Stimulated activated CD4-positive, alpha-beta T cell treated with anti-CD3 and anti-CD28 coated beads, Interleukin-15, amount 100 ng/mL, for 1 hour (primary cell): ENCODE data around the gene RAPGEF6.
"Not testable (repeated sequence)": the region's sequence is repeated elsewhere in the genome, so short reads cannot be mapped to it uniquely, and the experiment has no call there.

ENCODE experiments used
- DNase-seq, 2 donors: peaks; one replicate each; pipeline ENCODE4 v3.0.0-alpha.2; 2020; ENCODE audit warnings: low read depth in 1 of 2, low spot score in 1 of 2

Gene RAPGEF6

GRCh38 chr5:131389096-131389868 lies 245.7 kb downstream of the RAPGEF6 start:
- no peak for DNase-seq

GRCh38 chr5:131387255-131387654 lies 247.8 kb downstream of the RAPGEF6 start:
- DNase-seq: no peak

DNA sequence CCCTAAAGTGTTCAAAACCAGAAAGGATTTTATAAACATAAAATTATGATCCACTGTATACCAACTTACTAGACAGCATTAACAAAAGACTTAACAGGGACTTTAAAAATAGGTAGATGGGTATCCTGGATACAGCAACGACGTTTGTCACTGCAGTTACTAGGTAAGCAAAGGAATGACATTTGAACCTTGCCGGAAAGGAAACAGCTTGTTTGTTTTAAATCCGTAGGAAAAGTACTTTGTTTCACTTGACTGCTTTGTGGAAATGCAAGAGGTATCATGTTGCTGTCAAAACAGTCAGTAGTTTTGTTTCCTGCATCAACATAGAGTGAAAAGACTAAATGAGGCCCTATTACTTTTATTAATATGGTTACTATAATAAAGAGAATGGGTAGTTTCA lies 248.2 kb downstream of the RAPGEF6 start:
- DNase-seq: no peak

GRCh38 chr5:131386124-131386523 lies 248.9 kb downstream of the RAPGEF6 start:
- DNase-seq: no peak

GRCh38 chr5:131384616-131385214 lies 250.3 kb downstream of the RAPGEF6 start:
- peak in 1 of 2 donors; percentile 31 for DNase-seq

- no peak for DNase-seq
Measured at GRCh38 chr5:131384173-131384572, 250.9 kb downstream of the RAPGEF6 start.

DNA sequence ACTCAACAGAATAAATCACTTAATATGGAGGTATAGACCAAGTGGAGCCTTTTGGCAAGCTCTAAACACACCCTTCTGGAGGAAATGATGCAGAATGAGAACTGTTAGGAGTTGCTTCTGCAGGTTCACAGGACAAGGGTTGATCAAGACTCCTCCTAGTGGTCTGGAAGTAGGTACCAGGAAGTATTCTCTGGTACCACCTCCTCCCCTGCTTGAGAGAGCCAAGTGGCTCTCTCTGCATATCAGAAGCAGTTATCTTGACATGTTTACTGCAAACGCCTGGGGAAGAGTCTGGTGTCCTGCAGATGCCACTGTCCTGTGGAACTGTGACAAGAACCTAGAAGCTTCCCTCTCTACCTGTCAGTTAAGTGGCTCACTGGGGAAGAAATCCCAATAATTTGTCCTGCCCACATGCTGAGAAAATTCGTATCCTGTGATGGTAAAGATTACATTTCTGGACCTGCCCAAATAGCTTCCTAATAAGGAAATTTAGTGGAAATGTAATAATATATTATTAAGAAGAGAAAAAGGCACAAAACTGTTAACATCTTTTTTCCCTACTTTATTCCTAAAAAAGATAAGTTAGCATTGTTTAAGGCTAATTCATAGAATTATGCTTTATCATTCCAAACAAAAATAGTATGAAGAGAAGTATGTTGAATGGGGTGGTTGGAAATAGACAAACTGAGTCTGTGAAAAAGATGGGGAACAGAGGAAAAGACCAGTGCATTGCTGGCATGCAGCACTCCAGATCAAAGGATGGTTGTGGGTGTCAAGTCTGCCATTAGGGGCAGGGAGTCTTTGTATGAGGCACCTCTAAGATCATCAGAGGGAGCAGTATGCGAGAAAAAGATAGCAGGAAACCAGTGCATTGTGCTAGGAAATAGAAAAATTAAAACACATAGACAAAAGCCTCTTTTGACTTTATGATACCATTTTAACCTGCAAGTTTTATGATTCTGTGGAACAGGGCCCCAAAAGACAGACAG lies 252.3 kb downstream of the RAPGEF6 start:
- peak in 1 of 2 donors; percentile 23 for DNase-seq

DNA sequence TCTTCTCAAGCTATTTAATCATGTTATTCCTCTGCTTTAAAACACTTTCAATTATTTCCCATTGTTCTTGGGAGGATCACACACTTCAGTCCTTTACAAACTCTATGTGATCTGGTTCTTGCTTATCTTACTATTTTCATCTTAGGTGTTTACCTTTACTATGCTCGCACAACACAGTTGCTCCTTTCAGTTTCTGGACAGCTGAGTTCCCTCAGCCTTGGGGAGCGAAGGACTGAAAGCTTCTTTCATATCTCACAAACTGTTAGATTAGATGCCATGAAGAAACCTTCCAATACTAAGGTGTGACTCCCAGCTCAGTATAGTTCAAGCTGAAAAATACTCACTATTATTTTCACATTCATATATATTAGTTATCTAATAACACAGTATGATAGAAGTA lies 253.3 kb downstream of the RAPGEF6 start:
- no peak for DNase-seq

GRCh38 chr5:131381021-131381420 lies 254.0 kb downstream of the RAPGEF6 start:
- no peak for DNase-seq

- DNase-seq: not testable (repeated sequence)
Measured at GRCh38 chr5:131380238-131380637, 254.8 kb downstream of the RAPGEF6 start.

DNA sequence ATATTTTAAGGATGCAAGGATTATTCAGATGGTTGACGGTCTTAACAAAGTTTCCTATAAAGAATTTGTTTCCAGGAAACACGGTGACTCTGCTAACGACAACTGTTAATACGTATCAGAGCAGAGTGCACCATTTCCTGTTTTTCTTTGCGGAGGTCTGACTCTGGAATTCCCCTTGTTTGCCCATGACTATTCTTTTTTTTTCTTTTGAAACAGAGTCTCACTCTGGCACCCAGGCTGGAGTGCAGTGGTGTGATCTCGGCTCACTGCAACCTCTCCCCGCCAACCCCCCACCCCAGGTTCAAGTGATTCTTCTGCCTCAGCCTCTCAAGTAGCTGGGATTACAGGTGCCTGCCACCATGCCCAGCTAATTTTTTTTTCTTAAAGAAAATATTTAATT lies 255.3 kb downstream of the RAPGEF6 start:
- DNase-seq: peak; percentile 41 to 46

DNA sequence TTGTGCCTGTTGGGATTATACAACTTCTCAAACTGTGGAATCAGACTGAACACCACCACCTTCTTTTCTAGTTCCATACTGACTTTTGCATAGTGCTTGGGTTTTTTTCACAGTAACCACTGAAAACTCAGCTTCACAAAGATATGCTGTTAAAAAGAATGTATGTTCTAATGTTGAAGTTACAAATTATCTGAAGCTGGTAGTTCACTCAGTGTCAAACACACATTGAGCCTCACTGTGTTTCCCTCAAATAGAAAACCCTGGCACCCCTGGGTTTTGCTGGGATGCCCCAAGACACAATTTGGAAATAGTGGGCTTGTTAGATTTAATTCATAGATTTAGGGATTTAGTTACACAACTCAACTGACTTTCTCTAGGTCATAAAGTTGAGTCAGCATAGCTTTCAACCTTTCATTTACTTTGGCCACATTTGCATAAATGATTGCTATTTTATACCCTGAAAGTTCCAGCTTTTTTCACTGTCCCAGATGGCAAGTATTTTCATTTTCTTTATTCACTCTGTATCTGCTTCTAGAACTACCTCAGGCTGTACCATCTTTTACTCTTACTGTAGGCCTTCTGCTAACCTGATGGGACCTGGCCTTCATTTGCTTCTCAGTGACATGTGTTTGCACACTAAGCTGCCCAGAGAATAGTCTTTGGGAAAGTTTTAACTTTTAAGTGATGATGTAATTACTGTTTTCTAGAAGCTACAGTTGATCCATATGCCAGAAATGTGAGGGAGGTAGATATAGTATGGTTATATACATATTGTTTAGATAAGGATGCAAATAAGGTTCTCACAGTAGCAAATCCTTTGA lies 256.1 kb downstream of the RAPGEF6 start:
- DNase-seq: no peak

DNA sequence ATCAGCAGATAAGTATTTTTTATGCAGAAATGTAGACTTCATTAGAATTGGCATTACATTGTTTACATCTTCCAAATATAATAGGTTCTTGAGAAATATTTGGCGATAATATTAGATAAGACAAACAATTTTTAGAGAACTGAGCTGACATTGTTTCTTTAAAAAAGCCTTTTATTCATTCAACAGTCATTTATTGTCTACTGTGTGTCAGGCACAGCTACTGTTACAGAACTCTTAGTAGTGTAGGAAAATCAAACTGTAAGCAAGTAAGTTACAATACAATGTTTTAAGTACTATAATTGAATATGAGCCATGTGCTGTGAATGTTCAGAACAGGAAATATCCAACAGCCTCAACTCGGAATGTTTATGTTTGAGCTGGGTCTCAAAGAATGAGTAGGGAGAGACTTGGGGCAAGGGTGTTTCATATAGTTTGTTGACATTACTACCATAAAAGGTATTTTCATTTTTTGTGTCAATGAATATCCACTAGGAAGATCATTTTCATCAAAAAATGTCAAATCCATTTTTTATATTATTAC lies 257.2 kb downstream of the RAPGEF6 start:
- no peak for DNase-seq

DNA sequence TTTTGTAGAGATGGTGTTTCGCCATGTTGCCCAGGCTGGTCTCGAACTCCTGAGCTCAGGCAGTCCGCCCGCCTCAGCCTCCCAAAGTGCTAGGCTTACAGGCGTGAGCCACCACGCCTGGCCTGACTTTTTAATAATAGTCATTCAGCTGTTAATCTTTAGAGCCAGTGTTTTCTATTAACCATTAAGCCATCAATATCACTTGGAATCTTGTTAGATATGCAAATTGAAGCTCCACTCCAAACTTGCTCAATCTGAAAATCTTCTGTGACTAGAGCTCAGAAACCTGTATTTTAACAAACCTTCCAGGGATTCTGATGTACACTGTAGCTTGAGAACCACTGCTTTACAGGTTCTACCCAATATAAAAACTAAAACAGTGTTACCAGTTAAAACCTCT lies 257.7 kb downstream of the RAPGEF6 start:
- DNase-seq: no peak

- DNase-seq: no peak
Measured at GRCh38 chr5:131375351-131375750, 259.7 kb downstream of the RAPGEF6 start.
